HEK293 (cell line): ENCODE results near the gene MAGEB1.

ENCODE experiments used
- CTCF ChIA-PET: fragments of 350-600 bp; formaldehyde crosslinking; extraction: SDS; loops from one replicate; lab custom pipeline; 2021; ENCODE audit warnings: antibody characterized with exemption; lab: Yijun Ruan, JAX
- POLR2A ChIA-PET: fragments of 300-600 bp; formaldehyde crosslinking; extraction: SDS; loops from one replicate; lab custom pipeline; 2020; ENCODE audit warnings: antibody characterized with exemption, inconsistent platforms; lab: Yijun Ruan, JAX
- H3K27ac ChIP-seq: fragments of 200-500 bp; sonication (Bioruptor generic); 2 replicates; pipeline ENCODE4 v1.5.1; 2014; ENCODE audit warnings: low read depth, low read length, control low read depth, inconsistent platforms; ENCODE audit errors: extremely low read depth
- H3K36me3 ChIP-seq, 2 experiments: fragments of 200-500 bp in 1 of 2; sonication (Bioruptor generic) in 1 of 2; 1 replicate in 1 of 2; 2 replicates in 1 of 2; pipeline ENCODE4 v1.5.1; 2014 to 2017; ENCODE audit warnings: inconsistent platforms in 2 of 2, low read length in 2 of 2; ENCODE audit not compliant: control insufficient read depth in 2 of 2, insufficient read depth in 1 of 2
- H3K4me1 ChIP-seq: fragments of 200-500 bp; sonication (Bioruptor generic); 2 replicates; pipeline ENCODE4 v1.5.1; 2014; ENCODE audit warnings: mild to moderate bottlenecking, low read length, inconsistent platforms; ENCODE audit not compliant: control insufficient read depth, insufficient read depth
- H3K4me3 ChIP-seq: 2 replicates; pipeline ENCODE4 v1.5.1; 2011; ENCODE audit warnings: low read depth, mild to moderate bottlenecking, control low read depth, low read length, moderate library complexity
- H3K9me3 ChIP-seq: fragments of 200-500 bp; sonication (Bioruptor generic); 2 replicates; pipeline ENCODE4 v1.5.1; 2014; ENCODE audit warnings: low read depth, low read length, inconsistent platforms; ENCODE audit not compliant: control insufficient read depth, insufficient read depth
- ZFP3 ChIP-seq: fragments of 450-650 bp; formaldehyde crosslinking; IDR thresholded peaks from 2 replicates; pipeline ENCODE4 v1.5.1; 2016; ENCODE audit warnings: low read depth, missing biosample characterization, missing genetic modification characterization
- ZNF10 ChIP-seq: fragments of 450-650 bp; formaldehyde crosslinking; IDR thresholded peaks from 2 replicates; pipeline ENCODE4 v1.5.1; 2017; ENCODE audit warnings: missing biosample characterization, missing genetic modification characterization
- ZNF23 ChIP-seq: fragments of 450-650 bp; formaldehyde crosslinking; IDR thresholded peaks from 2 replicates; pipeline ENCODE4 v1.5.1; 2016; ENCODE audit warnings: missing biosample characterization, missing genetic modification characterization, borderline replicate concordance
- ZNF302 ChIP-seq: fragments of 450-650 bp; formaldehyde crosslinking; IDR thresholded peaks from 2 replicates; pipeline ENCODE4 v1.5.1; 2016; ENCODE audit warnings: missing biosample characterization, missing genetic modification characterization, low read depth
- ZNF350 ChIP-seq: fragments of 450-650 bp; formaldehyde crosslinking; IDR thresholded peaks from 2 replicates; pipeline ENCODE4 v1.5.0; 2017; ENCODE audit warnings: missing biosample characterization, mild to moderate bottlenecking, missing genetic modification characterization
- ZNF596 ChIP-seq: fragments of 450-650 bp; IDR thresholded peaks from 2 replicates; pipeline ENCODE4 v1.5.0; 2018; ENCODE audit warnings: missing biosample characterization, mild to moderate bottlenecking, missing genetic modification characterization, moderate library complexity
- ZNF621 ChIP-seq: fragments of 450-650 bp; formaldehyde crosslinking; IDR thresholded peaks from 2 replicates; pipeline ENCODE4 v1.5.1; 2017; ENCODE audit warnings: missing biosample characterization, missing genetic modification characterization
- ZNF707 ChIP-seq: fragments of 450-650 bp; formaldehyde crosslinking; IDR thresholded peaks from 2 replicates; pipeline ENCODE4 v1.5.1; 2016; ENCODE audit warnings: missing biosample characterization, missing genetic modification characterization
- ZNF776 ChIP-seq: fragments of 450-650 bp; formaldehyde crosslinking; IDR thresholded peaks from 2 replicates; pipeline ENCODE4 v1.5.0; 2017; ENCODE audit warnings: missing biosample characterization, missing genetic modification characterization, borderline replicate concordance
- TF ChIP-seq, protein P1 (sequence below): fragments of 450-650 bp; formaldehyde crosslinking; IDR thresholded peaks from 2 replicates; pipeline ENCODE4 v1.5.1; 2016; ENCODE audit warnings: missing biosample characterization, missing genetic modification characterization
- TF ChIP-seq, protein P2 (sequence below): fragments of 450-650 bp; formaldehyde crosslinking; conservative IDR thresholded peaks from 2 replicates; pipeline ENCODE4 v1.5.1; 2016; ENCODE audit warnings: low read depth, missing biosample characterization, missing genetic modification characterization
- TF ChIP-seq, protein P3 (sequence below): fragments of 450-650 bp; formaldehyde crosslinking; IDR thresholded peaks from 2 replicates; pipeline ENCODE4 v1.5.1; 2016; ENCODE audit warnings: missing biosample characterization, missing genetic modification characterization
- TF ChIP-seq, protein P4 (sequence below): fragments of 450-650 bp; formaldehyde crosslinking; IDR thresholded peaks from 2 replicates; pipeline ENCODE4 v1.5.1; 2016; ENCODE audit warnings: missing biosample characterization, missing genetic modification characterization
- TF ChIP-seq, protein P5 (sequence below): fragments of 450-650 bp; formaldehyde crosslinking; conservative IDR thresholded peaks from 2 replicates; pipeline ENCODE4 v1.5.1; 2016; ENCODE audit warnings: low read depth, missing biosample characterization, missing genetic modification characterization
- TF ChIP-seq, protein P6 (sequence below): fragments of 450-650 bp; formaldehyde crosslinking; IDR thresholded peaks from 2 replicates; pipeline ENCODE4 v1.5.1; 2017; ENCODE audit warnings: missing biosample characterization, missing genetic modification characterization
- TF ChIP-seq, protein P7 (sequence below): fragments of 450-650 bp; formaldehyde crosslinking; IDR thresholded peaks from 2 replicates; pipeline ENCODE4 v1.5.1; 2016; ENCODE audit warnings: missing biosample characterization, missing genetic modification characterization, borderline replicate concordance
- TF ChIP-seq, protein P8 (sequence below): fragments of 450-650 bp; formaldehyde crosslinking; IDR thresholded peaks from 2 replicates; pipeline ENCODE4 v1.5.1; 2016; ENCODE audit warnings: missing biosample characterization, missing genetic modification characterization

MAGEB1 gene

DNA sequence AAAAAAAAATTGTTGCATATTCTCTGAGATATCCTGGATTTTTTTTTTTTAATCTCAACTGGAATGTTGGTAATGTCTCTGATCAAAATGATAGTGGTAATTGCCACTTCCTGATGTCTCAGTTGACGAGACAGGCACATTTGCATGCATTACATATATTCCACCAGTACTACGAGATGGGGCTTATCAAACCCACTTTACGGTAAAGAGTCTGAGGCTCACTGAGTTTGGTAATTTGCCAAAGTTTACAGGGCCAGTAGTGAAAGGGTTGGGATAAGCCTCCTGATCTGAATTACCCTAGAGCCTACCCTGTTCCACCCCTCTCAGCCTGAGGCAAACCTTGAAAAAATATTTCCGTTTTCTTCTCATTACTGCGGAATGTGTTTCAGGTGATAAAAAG lies 26.3 kb upstream of the MAGEB1 start (continued):
- TF ChIP-seq, protein P1, sequence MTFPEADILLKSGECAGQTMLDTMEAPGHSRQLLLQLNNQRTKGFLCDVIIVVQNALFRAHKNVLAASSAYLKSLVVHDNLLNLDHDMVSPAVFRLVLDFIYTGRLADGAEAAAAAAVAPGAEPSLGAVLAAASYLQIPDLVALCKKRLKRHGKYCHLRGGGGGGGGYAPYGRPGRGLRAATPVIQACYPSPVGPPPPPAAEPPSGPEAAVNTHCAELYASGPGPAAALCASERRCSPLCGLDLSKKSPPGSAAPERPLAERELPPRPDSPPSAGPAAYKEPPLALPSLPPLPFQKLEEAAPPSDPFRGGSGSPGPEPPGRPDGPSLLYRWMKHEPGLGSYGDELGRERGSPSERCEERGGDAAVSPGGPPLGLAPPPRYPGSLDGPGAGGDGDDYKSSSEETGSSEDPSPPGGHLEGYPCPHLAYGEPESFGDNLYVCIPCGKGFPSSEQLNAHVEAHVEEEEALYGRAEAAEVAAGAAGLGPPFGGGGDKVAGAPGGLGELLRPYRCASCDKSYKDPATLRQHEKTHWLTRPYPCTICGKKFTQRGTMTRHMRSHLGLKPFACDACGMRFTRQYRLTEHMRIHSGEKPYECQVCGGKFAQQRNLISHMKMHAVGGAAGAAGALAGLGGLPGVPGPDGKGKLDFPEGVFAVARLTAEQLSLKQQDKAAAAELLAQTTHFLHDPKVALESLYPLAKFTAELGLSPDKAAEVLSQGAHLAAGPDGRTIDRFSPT (tag by site-specific recombination) = no peak
- TF ChIP-seq, protein P2, sequence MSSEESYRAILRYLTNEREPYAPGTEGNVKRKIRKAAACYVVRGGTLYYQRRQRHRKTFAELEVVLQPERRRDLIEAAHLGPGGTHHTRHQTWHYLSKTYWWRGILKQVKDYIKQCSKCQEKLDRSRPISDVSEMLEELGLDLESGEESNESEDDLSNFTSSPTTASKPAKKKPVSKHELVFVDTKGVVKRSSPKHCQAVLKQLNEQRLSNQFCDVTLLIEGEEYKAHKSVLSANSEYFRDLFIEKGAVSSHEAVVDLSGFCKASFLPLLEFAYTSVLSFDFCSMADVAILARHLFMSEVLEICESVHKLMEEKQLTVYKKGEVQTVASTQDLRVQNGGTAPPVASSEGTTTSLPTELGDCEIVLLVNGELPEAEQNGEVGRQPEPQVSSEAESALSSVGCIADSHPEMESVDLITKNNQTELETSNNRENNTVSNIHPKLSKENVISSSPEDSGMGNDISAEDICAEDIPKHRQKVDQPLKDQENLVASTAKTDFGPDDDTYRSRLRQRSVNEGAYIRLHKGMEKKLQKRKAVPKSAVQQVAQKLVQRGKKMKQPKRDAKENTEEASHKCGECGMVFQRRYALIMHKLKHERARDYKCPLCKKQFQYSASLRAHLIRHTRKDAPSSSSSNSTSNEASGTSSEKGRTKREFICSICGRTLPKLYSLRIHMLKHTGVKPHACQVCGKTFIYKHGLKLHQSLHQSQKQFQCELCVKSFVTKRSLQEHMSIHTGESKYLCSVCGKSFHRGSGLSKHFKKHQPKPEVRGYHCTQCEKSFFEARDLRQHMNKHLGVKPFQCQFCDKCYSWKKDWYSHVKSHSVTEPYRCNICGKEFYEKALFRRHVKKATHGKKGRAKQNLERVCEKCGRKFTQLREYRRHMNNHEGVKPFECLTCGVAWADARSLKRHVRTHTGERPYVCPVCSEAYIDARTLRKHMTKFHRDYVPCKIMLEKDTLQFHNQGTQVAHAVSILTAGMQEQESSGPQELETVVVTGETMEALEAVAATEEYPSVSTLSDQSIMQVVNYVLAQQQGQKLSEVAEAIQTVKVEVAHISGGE (tag by site-specific recombination) = no peak
- TF ChIP-seq, protein P3, sequence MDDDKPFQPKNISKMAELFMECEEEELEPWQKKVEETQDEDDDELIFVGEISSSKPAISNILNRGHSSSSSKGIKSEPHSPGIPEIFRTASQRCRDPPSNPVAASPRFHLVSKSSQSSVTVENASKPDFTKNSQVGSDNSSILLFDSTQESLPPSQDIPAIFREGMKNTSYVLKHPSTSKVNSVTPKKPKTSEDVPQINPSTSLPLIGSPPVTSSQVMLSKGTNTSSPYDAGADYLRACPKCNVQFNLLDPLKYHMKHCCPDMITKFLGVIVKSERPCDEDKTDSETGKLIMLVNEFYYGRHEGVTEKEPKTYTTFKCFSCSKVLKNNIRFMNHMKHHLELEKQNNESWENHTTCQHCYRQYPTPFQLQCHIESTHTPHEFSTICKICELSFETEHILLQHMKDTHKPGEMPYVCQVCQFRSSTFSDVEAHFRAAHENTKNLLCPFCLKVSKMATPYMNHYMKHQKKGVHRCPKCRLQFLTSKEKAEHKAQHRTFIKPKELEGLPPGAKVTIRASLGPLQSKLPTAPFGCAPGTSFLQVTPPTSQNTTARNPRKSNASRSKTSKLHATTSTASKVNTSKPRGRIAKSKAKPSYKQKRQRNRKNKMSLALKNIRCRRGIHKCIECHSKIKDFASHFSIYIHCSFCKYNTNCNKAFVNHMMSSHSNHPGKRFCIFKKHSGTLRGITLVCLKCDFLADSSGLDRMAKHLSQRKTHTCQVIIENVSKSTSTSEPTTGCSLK = no peak
- no peak for TF ChIP-seq ZNF350 (tag by site-specific recombination)
- TF ChIP-seq ZNF621 = no peak

DNA sequence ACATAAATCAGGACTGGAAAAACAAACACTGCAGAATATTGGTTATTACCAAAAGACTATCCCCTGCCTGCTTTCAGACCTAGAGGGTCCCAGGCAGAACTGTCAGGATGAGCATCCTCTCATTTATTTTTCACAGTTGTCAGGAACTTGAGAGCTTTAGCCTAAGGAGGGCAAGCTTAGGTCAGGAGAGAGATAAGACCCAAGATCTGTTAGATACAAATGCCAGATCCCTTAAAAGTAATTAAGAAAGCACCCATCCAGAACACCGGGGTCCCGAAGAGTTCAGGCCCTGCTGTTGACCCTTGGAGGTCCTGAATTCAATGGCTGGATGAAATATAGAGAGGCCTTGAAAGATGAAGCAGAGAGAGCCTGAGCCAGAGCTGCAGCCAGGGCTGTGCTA lies 22.4 kb upstream of the MAGEB1 start:
- H3K36me3 ChIP-seq = no peaks in the 10 kb centered on the region
- no peaks in the 10 kb centered on the region for H3K4me1 ChIP-seq
- no peak overlapping the region for H3K27ac ChIP-seq
- no peaks in the 10 kb centered on the region for H3K9me3 ChIP-seq
- H3K4me3 ChIP-seq = no peak overlapping the region
- ChIA-PET CTCF (no interaction called here), POLR2A (no interaction called here)
- no peak for TF ChIP-seq ZNF596 (tag by site-specific recombination)
- TF ChIP-seq ZNF776 (tag by site-specific recombination) = no peak
- no peak for TF ChIP-seq ZNF707 (tag by site-specific recombination)
- TF ChIP-seq, protein P4, sequence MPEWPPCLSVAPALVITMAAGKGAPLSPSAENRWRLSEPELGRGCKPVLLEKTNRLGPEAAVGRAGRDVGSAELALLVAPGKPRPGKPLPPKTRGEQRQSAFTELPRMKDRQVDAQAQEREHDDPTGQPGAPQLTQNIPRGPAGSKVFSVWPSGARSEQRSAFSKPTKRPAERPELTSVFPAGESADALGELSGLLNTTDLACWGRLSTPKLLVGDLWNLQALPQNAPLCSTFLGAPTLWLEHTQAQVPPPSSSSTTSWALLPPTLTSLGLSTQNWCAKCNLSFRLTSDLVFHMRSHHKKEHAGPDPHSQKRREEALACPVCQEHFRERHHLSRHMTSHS (tag by site-specific recombination) = no peak
- TF ChIP-seq, protein P5, sequence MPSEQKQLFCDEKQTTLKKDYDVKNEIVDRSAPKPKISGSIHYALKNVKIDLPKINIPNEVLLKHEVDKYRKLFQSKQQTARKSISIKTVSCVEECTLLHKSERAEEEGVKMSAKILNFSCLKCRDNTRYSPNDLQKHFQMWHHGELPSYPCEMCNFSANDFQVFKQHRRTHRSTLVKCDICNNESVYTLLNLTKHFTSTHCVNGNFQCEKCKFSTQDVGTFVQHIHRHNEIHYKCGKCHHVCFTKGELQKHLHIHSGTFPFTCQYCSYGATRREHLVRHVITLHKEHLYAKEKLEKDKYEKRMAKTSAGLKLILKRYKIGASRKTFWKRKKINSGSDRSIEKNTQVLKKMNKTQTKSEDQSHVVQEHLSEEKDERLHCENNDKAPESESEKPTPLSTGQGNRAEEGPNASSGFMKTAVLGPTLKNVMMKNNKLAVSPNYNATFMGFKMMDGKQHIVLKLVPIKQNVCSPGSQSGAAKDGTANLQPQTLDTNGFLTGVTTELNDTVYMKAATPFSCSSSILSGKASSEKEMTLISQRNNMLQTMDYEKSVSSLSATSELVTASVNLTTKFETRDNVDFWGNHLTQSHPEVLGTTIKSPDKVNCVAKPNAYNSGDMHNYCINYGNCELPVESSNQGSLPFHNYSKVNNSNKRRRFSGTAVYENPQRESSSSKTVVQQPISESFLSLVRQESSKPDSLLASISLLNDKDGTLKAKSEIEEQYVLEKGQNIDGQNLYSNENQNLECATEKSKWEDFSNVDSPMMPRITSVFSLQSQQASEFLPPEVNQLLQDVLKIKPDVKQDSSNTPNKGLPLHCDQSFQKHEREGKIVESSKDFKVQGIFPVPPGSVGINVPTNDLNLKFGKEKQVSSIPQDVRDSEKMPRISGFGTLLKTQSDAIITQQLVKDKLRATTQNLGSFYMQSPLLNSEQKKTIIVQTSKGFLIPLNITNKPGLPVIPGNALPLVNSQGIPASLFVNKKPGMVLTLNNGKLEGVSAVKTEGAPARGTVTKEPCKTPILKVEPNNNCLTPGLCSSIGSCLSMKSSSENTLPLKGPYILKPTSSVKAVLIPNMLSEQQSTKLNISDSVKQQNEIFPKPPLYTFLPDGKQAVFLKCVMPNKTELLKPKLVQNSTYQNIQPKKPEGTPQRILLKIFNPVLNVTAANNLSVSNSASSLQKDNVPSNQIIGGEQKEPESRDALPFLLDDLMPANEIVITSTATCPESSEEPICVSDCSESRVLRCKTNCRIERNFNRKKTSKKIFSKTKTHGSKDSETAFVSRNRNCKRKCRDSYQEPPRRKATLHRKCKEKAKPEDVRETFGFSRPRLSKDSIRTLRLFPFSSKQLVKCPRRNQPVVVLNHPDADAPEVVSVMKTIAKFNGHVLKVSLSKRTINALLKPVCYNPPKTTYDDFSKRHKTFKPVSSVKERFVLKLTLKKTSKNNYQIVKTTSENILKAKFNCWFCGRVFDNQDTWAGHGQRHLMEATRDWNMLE (tag by site-specific recombination) = no peak
- no peak for TF ChIP-seq ZNF302 (tag by site-specific recombination)
- TF ChIP-seq, protein P6, sequence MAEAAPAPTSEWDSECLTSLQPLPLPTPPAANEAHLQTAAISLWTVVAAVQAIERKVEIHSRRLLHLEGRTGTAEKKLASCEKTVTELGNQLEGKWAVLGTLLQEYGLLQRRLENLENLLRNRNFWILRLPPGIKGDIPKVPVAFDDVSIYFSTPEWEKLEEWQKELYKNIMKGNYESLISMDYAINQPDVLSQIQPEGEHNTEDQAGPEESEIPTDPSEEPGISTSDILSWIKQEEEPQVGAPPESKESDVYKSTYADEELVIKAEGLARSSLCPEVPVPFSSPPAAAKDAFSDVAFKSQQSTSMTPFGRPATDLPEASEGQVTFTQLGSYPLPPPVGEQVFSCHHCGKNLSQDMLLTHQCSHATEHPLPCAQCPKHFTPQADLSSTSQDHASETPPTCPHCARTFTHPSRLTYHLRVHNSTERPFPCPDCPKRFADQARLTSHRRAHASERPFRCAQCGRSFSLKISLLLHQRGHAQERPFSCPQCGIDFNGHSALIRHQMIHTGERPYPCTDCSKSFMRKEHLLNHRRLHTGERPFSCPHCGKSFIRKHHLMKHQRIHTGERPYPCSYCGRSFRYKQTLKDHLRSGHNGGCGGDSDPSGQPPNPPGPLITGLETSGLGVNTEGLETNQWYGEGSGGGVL (tag by site-specific recombination) = no peak
- TF ChIP-seq, protein P7, sequence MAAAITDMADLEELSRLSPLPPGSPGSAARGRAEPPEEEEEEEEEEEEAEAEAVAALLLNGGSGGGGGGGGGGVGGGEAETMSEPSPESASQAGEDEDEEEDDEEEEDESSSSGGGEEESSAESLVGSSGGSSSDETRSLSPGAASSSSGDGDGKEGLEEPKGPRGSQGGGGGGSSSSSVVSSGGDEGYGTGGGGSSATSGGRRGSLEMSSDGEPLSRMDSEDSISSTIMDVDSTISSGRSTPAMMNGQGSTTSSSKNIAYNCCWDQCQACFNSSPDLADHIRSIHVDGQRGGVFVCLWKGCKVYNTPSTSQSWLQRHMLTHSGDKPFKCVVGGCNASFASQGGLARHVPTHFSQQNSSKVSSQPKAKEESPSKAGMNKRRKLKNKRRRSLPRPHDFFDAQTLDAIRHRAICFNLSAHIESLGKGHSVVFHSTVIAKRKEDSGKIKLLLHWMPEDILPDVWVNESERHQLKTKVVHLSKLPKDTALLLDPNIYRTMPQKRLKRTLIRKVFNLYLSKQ (tag by site-specific recombination) = no peak
- TF ChIP-seq ZFP3 = no peak
- TF ChIP-seq, protein P8, sequence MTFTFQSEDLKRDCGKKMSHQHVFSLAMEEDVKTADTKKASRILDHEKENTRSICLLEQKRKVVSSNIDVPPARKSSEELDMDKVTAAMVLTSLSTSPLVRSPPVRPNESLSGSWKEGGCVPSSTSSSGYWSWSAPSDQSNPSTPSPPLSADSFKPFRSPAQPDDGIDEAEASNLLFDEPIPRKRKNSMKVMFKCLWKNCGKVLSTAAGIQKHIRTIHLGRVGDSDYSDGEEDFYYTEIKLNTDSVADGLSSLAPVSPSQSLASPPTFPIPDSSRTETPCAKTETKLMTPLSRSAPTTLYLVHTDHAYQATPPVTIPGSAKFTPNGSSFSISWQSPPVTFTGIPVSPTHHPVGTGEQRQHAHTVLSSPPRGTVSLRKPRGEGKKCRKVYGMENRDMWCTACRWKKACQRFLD (tag by site-specific recombination) = no peak
- TF ChIP-seq ZNF10 = no peak
- TF ChIP-seq ZNF23 (tag by site-specific recombination) = no peak
